Activated CD8-positive, alpha-beta memory T cell treated with anti-CD3 and anti-CD28 coated beads for 1 hour (primary cell): ENCODE results near the gene SWAP70.

ENCODE experiments used
- DNase-seq, 2 donors: peaks; one replicate each; pipeline ENCODE4 v3.0.0-alpha.2; 2020; ENCODE audit warnings: low read depth in 1 of 2; ENCODE audit errors: extremely low read depth in 1 of 2

Gene SWAP70

GRCh38 chr11:9772218-9772617 lies 108.3 kb downstream of the SWAP70 start:
- DNase-seq = no peak

- DNase-seq = no peak
Measured at GRCh38 chr11:9773524-9773923, 109.6 kb downstream of the SWAP70 start.

- DNase-seq = no peak
Measured at GRCh38 chr11:9774109-9774508, 110.2 kb downstream of the SWAP70 start.

- DNase-seq = no peak
Measured at GRCh38 chr11:9774591-9775397, 110.9 kb downstream of the SWAP70 start.

- DNase-seq = no peak
Measured at GRCh38 chr11:9775398-9775779, 111.5 kb downstream of the SWAP70 start.

- no peak for DNase-seq
Measured at GRCh38 chr11:9776203-9776602, 112.3 kb downstream of the SWAP70 start.

GRCh38 chr11:9777066-9777465 lies 113.2 kb downstream of the SWAP70 start:
- no peak for DNase-seq

- DNase-seq = no peak
Measured at GRCh38 chr11:9777525-9777924, 113.6 kb downstream of the SWAP70 start.

GRCh38 chr11:9780929-9781328 lies 117.1 kb downstream of the SWAP70 start:
- DNase-seq = no peak

GRCh38 chr11:9783986-9784385 lies 120.1 kb downstream of the SWAP70 start:
- no peak for DNase-seq

GRCh38 chr11:9784602-9785315 lies 120.9 kb downstream of the SWAP70 start:
- no peak for DNase-seq

GRCh38 chr11:9787260-9787659 lies 123.4 kb downstream of the SWAP70 start:
- DNase-seq = no peak

- DNase-seq = no peak
Measured at GRCh38 chr11:9787981-9788521, 124.2 kb downstream of the SWAP70 start.

- DNase-seq = no peak
Measured at GRCh38 chr11:9789910-9790309, 126.0 kb downstream of the SWAP70 start.

GRCh38 chr11:9790703-9791102 lies 126.8 kb downstream of the SWAP70 start:
- DNase-seq = no peak

GRCh38 chr11:9796266-9796665 lies 132.4 kb downstream of the SWAP70 start:
- no peak for DNase-seq

GRCh38 chr11:9796854-9797253 lies 133.0 kb downstream of the SWAP70 start:
- no peak for DNase-seq

GRCh38 chr11:9797300-9797699 lies 133.4 kb downstream of the SWAP70 start:
- no peak for DNase-seq

- DNase-seq = no peak
Measured at GRCh38 chr11:9799886-9800285, 136.0 kb downstream of the SWAP70 start.

GRCh38 chr11:9802291-9802861 lies 138.5 kb downstream of the SWAP70 start:
- no peak for DNase-seq
